ENCODE measurements around the gene UGT1A10. TPM values are rescaled to one million over a fixed set of nuclear protein-coding genes. Genes with fewer than 3 reads are reported as not detected.
A peak's percentile ranks its signal among the peaks of the same experiment; 100 is the strongest.

The UGT1A10 gene
- total RNA-seq, 1 donor = not detected

DNA sequence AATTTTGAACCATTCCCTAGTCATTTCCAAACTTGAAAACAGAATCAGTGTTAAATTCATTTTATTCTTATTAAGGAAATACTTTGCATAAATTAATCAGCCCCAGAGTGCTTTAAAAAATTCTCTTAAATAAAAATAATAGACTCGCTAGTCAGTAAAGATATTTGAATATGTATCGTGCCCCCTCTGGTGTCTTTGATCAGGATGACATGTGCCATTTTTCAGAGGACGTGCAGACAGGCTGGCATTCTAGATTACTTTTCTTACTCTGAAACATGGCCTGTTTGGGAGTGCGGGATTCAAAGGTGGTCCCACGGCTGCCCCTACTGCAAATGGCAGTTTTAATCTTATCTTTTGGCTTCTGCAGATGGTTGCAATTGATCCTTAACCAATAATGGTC lies 136.3 kb downstream of the UGT1A10 start:
- no peak overlapping the region for H2AFZ ChIP-seq (ENCODE audit: low read length)
- DNase-seq (ENCODE audit: insufficient read length, low spot score, missing footprints) = peak; percentile 84
- H3K27me3 ChIP-seq (ENCODE audit: insufficient read depth, low read length) = no peaks in the 10 kb centered on the region
- H3K4me1 ChIP-seq (ENCODE audit: insufficient read depth, low read length) = no peaks in the 10 kb centered on the region
- no peaks in the 10 kb centered on the region for H3K79me2 ChIP-seq (ENCODE audit: insufficient read depth, low read length)
- H3K36me3 ChIP-seq (ENCODE audit: insufficient read depth, low read length) = no peaks in the 10 kb centered on the region
- peaks cover 3% of the 10 kb centered on the region for H3K9me3 ChIP-seq (ENCODE audit: low read depth, low read length)
- H3K4me3 ChIP-seq (ENCODE audit: insufficient read depth, low read length) = no peak overlapping the region
- no peak overlapping the region for H3K27ac ChIP-seq (ENCODE audit: low read depth, low read length)
- TF ChIP-seq CTCF (IDR thresholded peaks at IDR 0.05; ENCODE audit: extremely low read depth, low read depth, low read length) = no peak
- H3K4me2 ChIP-seq (ENCODE audit: insufficient read depth, low read length) = no peak overlapping the region
- no peaks in the 10 kb centered on the region for H4K20me1 ChIP-seq (ENCODE audit: insufficient read depth, low read length)

- Histone ChIP-seq H3K36me3 (ENCODE audit: insufficient read depth, low read length) (no peaks in the 10 kb centered on the region), H3K4me2 (ENCODE audit: insufficient read depth, low read length) (no peak overlapping the region), H3K27me3 (ENCODE audit: insufficient read depth, low read length) (no peaks in the 10 kb centered on the region), H4K20me1 (ENCODE audit: insufficient read depth, low read length) (no peaks in the 10 kb centered on the region), H3K4me3 (ENCODE audit: insufficient read depth, low read length) (no peak overlapping the region), H2AFZ (ENCODE audit: low read length) (no peak overlapping the region), H3K9me3 (ENCODE audit: low read depth, low read length) (peaks cover 3% of the 10 kb centered on the region), H3K27ac (ENCODE audit: low read depth, low read length) (no peak overlapping the region), H3K79me2 (ENCODE audit: insufficient read depth, low read length) (no peaks in the 10 kb centered on the region), H3K4me1 (ENCODE audit: insufficient read depth, low read length) (no peaks in the 10 kb centered on the region)
- no peak for DNase-seq (ENCODE audit: insufficient read length, low spot score, missing footprints)
- TF ChIP-seq CTCF (IDR thresholded peaks at IDR 0.05; ENCODE audit: extremely low read depth, low read depth, low read length) = no peak
Measured at GRCh38 chr2:233773854-233774253, 137.6 kb downstream of the UGT1A10 start.

DNA sequence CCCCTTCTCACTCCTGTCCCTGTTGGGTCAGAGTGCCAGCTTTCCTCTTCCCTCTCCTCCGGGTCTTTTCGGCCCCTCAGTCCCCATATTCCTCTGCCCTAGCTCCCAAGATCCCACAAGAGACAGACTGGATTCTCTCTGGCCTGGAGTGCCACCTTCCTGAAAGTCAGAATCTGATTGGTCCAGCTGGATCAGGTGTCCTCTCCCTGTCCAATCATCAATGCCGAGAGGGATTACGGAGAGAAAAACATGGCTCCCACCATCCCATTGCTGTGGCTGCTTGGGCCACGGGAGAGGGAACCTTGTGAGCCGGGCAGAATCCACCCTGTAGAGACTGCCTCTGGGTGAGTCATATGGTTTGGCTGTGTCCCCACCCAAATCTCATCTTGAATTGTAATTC lies 139.2 kb downstream of the UGT1A10 start:
- Histone ChIP-seq H3K36me3 (ENCODE audit: insufficient read depth, low read length) (no peaks in the 10 kb centered on the region), H3K4me1 (ENCODE audit: insufficient read depth, low read length) (no peaks in the 10 kb centered on the region), H2AFZ (ENCODE audit: low read length) (no peak overlapping the region), H4K20me1 (ENCODE audit: insufficient read depth, low read length) (no peaks in the 10 kb centered on the region), H3K79me2 (ENCODE audit: insufficient read depth, low read length) (no peaks in the 10 kb centered on the region), H3K4me3 (ENCODE audit: insufficient read depth, low read length) (no peak overlapping the region), H3K9me3 (ENCODE audit: low read depth, low read length) (peaks cover 3% of the 10 kb centered on the region), H3K27me3 (ENCODE audit: insufficient read depth, low read length) (no peaks in the 10 kb centered on the region), H3K27ac (ENCODE audit: low read depth, low read length) (no peak overlapping the region), H3K4me2 (ENCODE audit: insufficient read depth, low read length) (no peak overlapping the region)
- TF ChIP-seq CTCF (IDR thresholded peaks at IDR 0.05; ENCODE audit: extremely low read depth, low read depth, low read length) = no peak
- no peak for DNase-seq (ENCODE audit: insufficient read length, low spot score, missing footprints)

GRCh38 chr2:233778030-233778429 lies 141.8 kb downstream of the UGT1A10 start, which contains the start of gene MROH2A:
Gene MROH2A (plus strand): TSS chr2:233778330. CDS start chr2:233779359, 1,029 bp downstream.
- Histone ChIP-seq H3K36me3 (ENCODE audit: insufficient read depth, low read length) (no peaks in the 10 kb centered on the region), H4K20me1 (ENCODE audit: insufficient read depth, low read length) (no peaks in the 10 kb centered on the region), H2AFZ (ENCODE audit: low read length) (no peak within 1 kb of the TSS), H3K4me3 (ENCODE audit: insufficient read depth, low read length) (no peak within 1 kb of the TSS), H3K27me3 (ENCODE audit: insufficient read depth, low read length) (no peaks in the 10 kb centered on the region), H3K4me2 (ENCODE audit: insufficient read depth, low read length) (no peak within 1 kb of the TSS), H3K9me3 (ENCODE audit: low read depth, low read length) (peaks cover 3% of the 10 kb centered on the region), H3K79me2 (ENCODE audit: insufficient read depth, low read length) (no peaks in the 10 kb centered on the region), H3K27ac (ENCODE audit: low read depth, low read length) (no peak within 1 kb of the TSS), H3K4me1 (ENCODE audit: insufficient read depth, low read length) (no peaks in the 10 kb centered on the region)
- TF ChIP-seq CTCF (IDR thresholded peaks at IDR 0.05; ENCODE audit: extremely low read depth, low read depth, low read length) = no peak
- DNase-seq (ENCODE audit: insufficient read length, low spot score, missing footprints) = no peak

All from osteoblast (primary cell).